Measurements from ENCODE around the gene BTG3.

BTG3 gene

DNA sequence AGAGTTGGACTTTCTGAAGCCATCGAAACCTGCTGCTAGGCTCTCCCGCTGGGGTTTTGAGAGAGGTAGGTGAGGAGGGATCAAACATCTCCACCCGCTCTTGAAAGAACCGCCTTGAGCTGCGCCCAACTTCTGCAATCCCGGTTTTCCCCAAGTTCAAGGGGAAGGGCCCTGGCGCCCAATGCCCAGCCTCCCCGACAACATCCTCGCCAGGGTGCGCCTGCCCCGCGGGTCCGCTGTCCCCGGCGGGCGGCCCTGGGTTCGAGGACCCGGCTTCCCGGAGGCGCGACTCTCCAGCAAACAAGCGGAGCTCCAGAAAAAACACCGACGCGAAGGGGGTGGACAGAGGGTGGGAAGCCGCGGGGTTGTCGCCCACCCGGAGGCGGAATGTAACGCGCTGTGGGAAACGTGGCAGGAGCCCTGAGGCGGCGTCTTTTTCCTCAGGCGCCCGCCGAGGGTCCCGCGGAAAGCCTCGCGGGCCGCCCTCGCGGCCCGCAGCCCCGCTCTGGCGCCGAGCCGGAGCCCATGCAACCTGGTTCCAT lies 607 bp downstream of the BTG3 start:
- TF ChIP-seq, protein P1, sequence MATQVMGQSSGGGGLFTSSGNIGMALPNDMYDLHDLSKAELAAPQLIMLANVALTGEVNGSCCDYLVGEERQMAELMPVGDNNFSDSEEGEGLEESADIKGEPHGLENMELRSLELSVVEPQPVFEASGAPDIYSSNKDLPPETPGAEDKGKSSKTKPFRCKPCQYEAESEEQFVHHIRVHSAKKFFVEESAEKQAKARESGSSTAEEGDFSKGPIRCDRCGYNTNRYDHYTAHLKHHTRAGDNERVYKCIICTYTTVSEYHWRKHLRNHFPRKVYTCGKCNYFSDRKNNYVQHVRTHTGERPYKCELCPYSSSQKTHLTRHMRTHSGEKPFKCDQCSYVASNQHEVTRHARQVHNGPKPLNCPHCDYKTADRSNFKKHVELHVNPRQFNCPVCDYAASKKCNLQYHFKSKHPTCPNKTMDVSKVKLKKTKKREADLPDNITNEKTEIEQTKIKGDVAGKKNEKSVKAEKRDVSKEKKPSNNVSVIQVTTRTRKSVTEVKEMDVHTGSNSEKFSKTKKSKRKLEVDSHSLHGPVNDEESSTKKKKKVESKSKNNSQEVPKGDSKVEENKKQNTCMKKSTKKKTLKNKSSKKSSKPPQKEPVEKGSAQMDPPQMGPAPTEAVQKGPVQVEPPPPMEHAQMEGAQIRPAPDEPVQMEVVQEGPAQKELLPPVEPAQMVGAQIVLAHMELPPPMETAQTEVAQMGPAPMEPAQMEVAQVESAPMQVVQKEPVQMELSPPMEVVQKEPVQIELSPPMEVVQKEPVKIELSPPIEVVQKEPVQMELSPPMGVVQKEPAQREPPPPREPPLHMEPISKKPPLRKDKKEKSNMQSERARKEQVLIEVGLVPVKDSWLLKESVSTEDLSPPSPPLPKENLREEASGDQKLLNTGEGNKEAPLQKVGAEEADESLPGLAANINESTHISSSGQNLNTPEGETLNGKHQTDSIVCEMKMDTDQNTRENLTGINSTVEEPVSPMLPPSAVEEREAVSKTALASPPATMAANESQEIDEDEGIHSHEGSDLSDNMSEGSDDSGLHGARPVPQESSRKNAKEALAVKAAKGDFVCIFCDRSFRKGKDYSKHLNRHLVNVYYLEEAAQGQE (IDR thresholded peaks at IDR 0.05; ENCODE audit: insufficient read depth in 1 of 2, low read depth in 2 of 2, low read length in 2 of 2), result no peak
- TF ChIP-seq TAF1 (IDR thresholded peaks at IDR 0.05; ENCODE audit: borderline replicate concordance, insufficient read depth, low read length) (no peak), POLR2AphosphoS5 (IDR thresholded peaks at IDR 0.05; ENCODE audit: low read depth, low read length) (no peak), FOXP2 (optimal IDR thresholded peaks at IDR 0.05; ENCODE audit: borderline replicate concordance, extremely low read depth, extremely low read length, insufficient read depth) (no peak), SIN3A (IDR thresholded peaks at IDR 0.05; ENCODE audit: borderline replicate concordance, insufficient read depth, low read length) (no peak)

DNA sequence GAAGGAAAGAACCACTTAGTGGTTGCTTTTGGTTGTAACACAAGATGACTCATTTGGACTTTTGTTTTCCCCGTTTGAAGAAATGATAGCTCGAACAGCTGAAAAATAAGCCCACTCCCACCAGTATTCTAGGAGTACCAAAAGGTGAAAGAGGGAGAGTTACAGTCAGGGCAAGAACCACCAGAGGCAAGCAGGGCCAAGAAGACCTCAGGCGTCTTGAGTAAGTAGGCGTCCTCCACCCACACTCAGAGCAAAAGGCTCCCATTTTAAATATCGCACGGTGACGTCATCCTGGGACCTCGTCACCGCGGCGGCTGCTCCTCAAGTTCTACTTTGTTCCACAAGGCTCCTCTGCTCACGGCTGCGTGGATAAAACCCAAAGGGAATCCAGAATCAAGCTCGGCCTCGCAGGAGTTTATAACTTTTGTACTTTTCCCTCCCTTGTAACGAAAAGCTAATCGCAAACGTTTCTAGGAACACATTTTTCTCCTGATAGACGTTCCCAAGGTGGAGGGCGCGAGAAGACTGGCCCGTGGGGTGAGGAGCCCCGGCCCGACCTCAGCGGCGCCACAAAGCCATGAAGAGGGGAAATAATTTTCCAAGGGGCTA lies 1.2 kb downstream of the BTG3 start:
- TF ChIP-seq SIN3A (IDR thresholded peaks at IDR 0.05; ENCODE audit: borderline replicate concordance, insufficient read depth, low read length) (no peak), TAF1 (IDR thresholded peaks at IDR 0.05; ENCODE audit: borderline replicate concordance, insufficient read depth, low read length) (no peak), POLR2AphosphoS5 (IDR thresholded peaks at IDR 0.05; ENCODE audit: low read depth, low read length) (no peak), FOXP2 (optimal IDR thresholded peaks at IDR 0.05; ENCODE audit: borderline replicate concordance, extremely low read depth, extremely low read length, insufficient read depth) (no peak)
- TF ChIP-seq, protein P1 (IDR thresholded peaks at IDR 0.05; ENCODE audit: insufficient read depth in 1 of 2, low read depth in 2 of 2, low read length in 2 of 2), result no peak

DNA sequence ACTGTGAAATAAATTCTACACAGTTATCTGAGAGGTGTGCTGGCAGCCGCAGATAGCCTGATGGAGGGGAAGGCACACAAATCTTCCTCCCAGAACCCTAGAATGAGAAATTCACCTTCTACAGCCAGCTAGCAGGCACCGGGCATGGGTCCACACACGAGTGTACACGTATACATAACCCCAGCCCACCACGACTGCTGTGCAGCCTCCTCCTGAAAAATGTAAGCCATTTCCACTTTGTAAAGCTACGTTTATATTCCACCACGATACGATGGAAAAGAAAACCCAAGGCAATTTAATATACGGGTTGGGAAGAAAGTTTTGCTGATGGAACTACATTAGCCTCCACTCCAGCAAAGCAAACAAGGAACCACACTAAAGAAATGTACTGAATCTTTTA lies 1.8 kb downstream of the BTG3 start:
- TF ChIP-seq POLR2AphosphoS5 (IDR thresholded peaks at IDR 0.05; ENCODE audit: low read depth, low read length), result no peak
- no peak for TF ChIP-seq SIN3A (IDR thresholded peaks at IDR 0.05; ENCODE audit: borderline replicate concordance, insufficient read depth, low read length)
- TF ChIP-seq, protein P1 (IDR thresholded peaks at IDR 0.05; ENCODE audit: insufficient read depth in 1 of 2, low read depth in 2 of 2, low read length in 2 of 2), result no peak
- TF ChIP-seq TAF1 (IDR thresholded peaks at IDR 0.05; ENCODE audit: borderline replicate concordance, insufficient read depth, low read length), result no peak
- no peak for TF ChIP-seq FOXP2 (optimal IDR thresholded peaks at IDR 0.05; ENCODE audit: borderline replicate concordance, extremely low read depth, extremely low read length, insufficient read depth)

DNA sequence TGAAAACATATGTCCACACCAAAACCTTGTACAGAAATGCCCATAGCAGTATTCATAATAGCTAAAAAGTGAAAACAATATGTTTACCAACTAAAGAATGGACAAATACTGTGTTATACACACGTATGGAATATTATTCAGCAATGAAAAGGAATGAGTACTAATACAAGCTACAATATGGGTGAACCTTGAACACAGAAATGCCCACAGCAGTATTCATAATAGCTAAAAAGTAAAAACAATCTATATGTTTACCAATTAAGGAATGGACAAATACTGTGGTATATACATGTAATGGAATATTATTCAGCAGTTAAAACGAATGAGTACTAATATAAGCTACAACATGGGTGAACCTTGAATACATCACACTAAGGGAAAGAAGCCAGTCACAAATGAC lies 3.0 kb downstream of the BTG3 start:
- TF ChIP-seq, protein P1 (IDR thresholded peaks at IDR 0.05; ENCODE audit: insufficient read depth in 1 of 2, low read depth in 2 of 2, low read length in 2 of 2), result no peak
- TF ChIP-seq FOXP2 (optimal IDR thresholded peaks at IDR 0.05; ENCODE audit: borderline replicate concordance, extremely low read depth, extremely low read length, insufficient read depth), result no peak
- no peak for TF ChIP-seq POLR2AphosphoS5 (IDR thresholded peaks at IDR 0.05; ENCODE audit: low read depth, low read length)
- TF ChIP-seq SIN3A (IDR thresholded peaks at IDR 0.05; ENCODE audit: borderline replicate concordance, insufficient read depth, low read length), result no peak
- TF ChIP-seq TAF1 (IDR thresholded peaks at IDR 0.05; ENCODE audit: borderline replicate concordance, insufficient read depth, low read length), result no peak
